ENCODE data around the gene OS9.
"Not testable (repeated sequence)": the region's sequence is repeated elsewhere in the genome, so short reads cannot be mapped to it uniquely, and the experiment has no call there.

DNA sequence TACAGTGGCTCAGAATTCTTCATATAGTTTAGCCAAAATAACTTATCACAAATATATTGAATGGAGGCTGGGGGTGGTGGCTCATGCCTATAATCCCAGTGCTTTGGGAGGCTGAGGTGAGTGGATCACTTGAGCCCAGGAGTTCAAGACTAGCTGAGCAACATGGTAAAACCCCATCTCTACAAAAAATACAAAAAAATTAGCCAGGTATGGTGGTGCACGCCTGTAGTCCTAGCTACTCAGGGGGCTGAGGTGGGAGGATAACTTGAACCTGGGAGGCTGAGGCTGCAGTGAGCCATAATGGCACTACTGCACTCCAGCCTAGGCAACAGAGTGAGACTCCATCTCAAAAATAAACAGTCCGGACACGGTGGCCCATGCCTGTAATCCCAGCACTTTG is 22.1 kb upstream of the OS9 start:
- not testable (repeated sequence) for TF ChIP-seq POLR2A (IDR thresholded peaks at IDR 0.05)
- TF ChIP-seq, protein P1, sequence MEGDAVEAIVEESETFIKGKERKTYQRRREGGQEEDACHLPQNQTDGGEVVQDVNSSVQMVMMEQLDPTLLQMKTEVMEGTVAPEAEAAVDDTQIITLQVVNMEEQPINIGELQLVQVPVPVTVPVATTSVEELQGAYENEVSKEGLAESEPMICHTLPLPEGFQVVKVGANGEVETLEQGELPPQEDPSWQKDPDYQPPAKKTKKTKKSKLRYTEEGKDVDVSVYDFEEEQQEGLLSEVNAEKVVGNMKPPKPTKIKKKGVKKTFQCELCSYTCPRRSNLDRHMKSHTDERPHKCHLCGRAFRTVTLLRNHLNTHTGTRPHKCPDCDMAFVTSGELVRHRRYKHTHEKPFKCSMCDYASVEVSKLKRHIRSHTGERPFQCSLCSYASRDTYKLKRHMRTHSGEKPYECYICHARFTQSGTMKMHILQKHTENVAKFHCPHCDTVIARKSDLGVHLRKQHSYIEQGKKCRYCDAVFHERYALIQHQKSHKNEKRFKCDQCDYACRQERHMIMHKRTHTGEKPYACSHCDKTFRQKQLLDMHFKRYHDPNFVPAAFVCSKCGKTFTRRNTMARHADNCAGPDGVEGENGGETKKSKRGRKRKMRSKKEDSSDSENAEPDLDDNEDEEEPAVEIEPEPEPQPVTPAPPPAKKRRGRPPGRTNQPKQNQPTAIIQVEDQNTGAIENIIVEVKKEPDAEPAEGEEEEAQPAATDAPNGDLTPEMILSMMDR (IDR thresholded peaks at IDR 0.05): not testable (repeated sequence)
